Measurements from ENCODE around the gene MAP2.

MAP2 gene

GRCh38 chr2:209529579-209529978, 105.7 kb downstream of the MAP2 start:
- DNase-seq (ENCODE audit: low spot score), result no peak

GRCh38 chr2:209532321-209532720, 108.5 kb downstream of the MAP2 start:
- DNase-seq (ENCODE audit: low spot score), result no peak

DNA sequence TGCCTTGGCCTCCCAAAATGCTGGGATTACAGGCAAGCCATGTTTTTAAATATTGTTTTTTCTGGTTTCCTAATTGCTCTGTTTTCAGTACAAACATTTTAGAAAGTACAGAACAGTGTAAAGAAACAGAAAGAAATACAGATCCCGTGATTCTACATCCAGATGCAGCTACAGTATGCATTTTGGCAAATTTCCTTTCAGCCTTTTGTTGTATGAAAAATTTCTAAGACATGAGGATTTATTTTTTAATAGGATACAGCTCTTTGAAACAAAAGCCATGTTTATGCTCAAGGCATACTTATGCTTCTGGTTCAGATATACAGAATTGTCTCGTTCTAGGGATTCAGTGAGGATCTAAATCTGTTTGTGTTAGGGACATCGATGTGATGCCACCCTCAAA, 109.5 kb downstream of the MAP2 start:
- no peak for DNase-seq (ENCODE audit: low spot score)

DNA sequence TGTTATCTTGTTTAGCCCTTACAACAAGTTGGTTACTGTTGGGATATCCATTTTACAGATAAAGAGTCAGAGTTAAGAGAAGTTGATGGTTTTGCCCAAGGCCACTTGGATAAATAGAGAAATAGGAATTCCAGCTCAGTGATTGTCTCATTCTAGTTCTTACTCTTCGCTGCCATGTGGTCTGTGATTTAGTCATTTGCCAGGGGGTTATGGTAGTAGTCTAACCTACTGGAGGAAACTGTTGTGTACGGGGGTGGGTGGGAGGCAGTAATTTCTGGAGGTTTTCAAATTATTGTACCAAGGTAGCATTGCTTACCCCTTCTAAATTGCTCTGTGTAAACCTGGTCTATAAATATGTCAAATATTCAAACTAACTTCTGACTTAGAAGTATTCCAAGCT, 110.4 kb downstream of the MAP2 start:
- DNase-seq (ENCODE audit: low spot score), result no peak

DNA sequence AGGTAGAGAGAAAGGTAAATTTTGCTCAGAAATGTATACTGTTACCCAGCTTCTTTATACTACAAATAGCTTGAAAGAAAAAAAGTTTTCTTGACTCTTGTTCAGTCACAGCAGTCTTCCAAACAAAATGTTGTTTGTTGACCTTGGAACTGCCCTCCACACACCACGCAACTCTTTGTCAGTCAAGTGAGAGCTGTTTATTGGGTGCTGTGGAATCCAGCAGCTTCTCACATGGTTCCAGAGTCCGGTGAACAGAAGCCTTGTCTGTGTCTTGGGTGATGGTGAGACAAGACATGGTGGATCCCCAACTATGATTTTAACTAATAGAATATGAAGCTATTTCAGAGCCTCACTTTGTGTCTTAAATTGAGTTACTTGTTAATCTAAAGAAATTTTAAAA, 112.5 kb downstream of the MAP2 start:
- DNase-seq (ENCODE audit: low spot score), result no peak

DNA sequence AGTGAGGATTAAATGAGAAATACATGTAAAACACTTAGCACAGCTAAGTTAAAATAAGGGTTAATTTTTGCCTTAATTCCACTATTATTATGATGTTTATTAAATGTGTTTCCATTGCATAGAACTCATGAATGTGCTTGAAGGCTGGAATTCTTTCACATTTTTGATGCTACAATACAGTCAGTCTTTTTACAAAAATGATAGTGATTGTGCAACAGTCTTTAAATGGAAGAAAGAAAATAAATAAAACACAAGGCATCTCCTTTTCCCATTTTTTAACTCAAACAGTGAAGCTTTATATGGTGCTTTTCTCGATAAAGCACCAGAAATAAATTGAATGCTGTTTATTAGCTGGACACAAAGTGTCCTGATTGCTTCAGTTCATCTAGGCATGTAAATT, 123.9 kb downstream of the MAP2 start:
- DNase-seq (ENCODE audit: low spot score), result no peak

GRCh38 chr2:209549589-209549988, 125.7 kb downstream of the MAP2 start:
- DNase-seq (ENCODE audit: low spot score), result no peak

DNA sequence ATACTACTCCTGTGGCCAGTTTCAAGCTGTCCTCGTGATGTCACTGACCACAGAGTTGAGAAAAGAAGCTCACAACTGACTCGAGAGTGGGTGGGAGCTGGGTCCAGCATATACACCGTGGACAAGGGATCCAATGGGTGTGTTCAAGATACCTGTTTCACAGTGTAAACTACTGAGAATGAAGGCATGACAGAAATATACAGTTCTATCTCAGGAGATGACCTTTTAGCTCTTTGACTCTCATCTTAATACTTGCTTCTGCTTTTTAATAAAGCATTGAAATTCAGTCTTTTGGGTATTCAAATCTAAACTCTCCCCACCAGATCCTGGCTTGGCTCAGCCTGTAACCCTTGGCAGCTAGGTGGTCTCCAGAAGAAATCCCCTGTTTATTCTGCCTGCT, 130.1 kb downstream of the MAP2 start:
- DNase-seq (ENCODE audit: low spot score), result no peak

GRCh38 chr2:209556354-209556961, 132.6 kb downstream of the MAP2 start:
- peak; percentile 43 for DNase-seq (ENCODE audit: low spot score)

GRCh38 chr2:209560911-209561310, 137.1 kb downstream of the MAP2 start:
- no peak for DNase-seq (ENCODE audit: low spot score)

DNA sequence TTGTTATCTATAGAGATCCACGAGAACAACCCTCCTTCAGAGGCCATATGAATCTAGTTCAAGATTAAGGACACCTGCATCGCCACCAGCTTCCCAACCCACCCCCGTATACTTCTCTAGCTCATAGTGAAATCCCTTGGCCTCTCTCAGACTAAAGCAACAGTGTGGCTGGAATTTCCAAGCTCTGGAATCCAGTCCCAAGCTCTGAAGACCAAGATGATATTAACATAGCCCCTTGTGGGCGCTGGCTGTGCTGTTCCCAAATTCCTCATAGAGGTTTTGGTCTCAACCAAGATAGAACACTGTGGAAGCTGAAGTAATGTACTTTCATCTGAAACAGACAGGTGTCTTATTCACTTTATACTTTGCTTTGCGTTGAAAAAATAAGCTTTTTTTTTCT, 139.6 kb downstream of the MAP2 start:
- no peak for DNase-seq (ENCODE audit: low spot score)

GRCh38 chr2:209564816-209565215, 141.0 kb downstream of the MAP2 start:
- DNase-seq (ENCODE audit: low spot score), result no peak

DNA sequence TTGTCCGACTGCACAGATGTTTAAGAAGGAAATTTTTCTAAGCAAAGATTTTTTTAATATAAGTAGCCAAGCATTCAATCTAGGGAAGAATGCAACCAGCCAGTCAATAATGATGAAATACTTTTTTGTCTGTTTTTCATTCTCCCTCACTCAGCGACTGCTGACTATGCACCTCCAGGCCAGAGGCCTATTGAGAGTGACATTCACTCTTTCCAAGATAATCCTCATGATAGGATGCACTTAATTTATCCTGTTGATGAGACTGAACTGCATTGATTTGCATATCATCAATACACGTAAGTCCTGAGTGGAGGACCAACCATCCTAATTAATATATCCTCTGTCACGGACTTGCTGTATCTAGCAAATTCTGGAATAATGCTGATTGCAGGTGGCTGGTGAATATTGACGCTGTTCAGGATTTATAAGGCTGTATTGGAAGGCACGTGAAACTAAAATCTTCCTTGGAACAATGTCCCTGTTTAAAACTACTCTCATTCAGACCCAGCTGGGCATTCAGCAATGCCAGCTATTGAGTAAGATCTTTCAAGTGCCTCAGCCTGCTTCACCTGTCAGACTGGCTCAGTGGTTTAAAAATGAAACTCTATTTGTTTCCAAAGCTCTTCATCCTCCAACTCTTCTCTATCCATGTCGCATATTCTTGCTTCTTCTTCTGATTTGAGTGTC, 142.2 kb downstream of the MAP2 start:
- no peak for DNase-seq (ENCODE audit: low spot score)

DNA sequence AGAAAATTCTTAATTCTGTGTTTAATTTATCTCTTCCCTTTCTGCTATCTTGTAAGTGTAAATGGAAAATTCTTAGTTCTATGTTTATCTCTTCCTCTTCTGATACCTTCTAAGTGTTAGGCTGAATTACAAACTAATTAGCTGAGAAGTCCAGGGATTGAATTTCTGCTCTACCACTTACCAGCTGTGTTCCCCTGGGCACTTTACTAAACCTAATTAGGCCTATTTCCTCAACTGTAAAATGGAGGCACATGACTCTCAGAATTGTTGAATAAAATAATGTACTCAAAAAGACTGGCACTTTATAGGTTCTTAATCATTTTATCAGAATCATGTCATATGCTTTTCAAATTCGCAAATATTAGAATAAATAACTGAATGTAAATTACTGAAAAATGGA, 146.3 kb downstream of the MAP2 start:
- DNase-seq (ENCODE audit: low spot score), result no peak

- no peak for DNase-seq (ENCODE audit: low spot score)
Measured at GRCh38 chr2:209574515-209574914, 150.7 kb downstream of the MAP2 start.

DNA sequence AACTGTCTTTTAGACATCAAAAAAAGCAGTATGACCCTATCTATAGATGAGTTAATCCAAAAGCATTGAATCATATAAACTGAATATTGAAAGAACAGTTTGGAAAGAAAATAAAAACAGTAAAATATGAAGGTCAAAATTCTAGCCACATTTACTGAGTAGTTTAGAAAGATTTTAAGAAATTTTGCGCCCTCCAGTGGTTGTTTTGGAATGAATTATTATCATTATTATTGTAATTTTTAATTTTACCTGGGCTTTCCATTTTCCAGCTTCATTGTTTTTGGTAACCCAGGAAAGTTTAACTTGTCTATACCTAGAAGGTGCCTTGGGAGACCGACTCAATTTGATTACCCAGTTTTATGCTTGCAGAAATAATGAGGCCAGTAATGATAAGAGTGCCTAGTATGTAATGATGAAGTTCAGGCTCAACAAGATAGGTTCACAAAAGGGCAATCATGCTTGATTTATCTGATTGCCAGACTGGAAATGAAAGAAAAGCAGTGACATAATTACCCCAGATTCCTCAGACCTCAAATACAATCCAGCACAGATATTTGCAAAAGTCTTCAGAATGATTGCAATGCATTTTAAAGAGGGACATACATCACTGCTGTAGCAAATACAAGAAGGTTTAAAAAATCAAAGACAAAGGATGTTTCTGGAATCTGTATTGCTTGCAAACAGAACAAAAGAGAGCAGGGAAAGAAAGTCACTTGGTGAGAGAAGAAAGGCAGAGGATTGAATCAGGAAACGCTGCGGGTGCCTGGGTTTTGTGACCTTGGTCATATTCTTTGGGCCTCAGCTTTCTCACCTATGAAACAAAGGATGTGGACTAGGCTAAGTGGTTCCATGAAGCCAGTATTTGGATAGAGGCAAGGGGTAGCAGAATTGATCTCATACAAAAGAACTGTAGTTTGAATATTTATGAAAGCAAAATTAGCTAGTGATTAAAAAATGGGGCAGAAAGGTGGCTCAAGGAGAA, 153.8 kb downstream of the MAP2 start:
- peak; percentile 12 for DNase-seq (ENCODE audit: low spot score)

DNA sequence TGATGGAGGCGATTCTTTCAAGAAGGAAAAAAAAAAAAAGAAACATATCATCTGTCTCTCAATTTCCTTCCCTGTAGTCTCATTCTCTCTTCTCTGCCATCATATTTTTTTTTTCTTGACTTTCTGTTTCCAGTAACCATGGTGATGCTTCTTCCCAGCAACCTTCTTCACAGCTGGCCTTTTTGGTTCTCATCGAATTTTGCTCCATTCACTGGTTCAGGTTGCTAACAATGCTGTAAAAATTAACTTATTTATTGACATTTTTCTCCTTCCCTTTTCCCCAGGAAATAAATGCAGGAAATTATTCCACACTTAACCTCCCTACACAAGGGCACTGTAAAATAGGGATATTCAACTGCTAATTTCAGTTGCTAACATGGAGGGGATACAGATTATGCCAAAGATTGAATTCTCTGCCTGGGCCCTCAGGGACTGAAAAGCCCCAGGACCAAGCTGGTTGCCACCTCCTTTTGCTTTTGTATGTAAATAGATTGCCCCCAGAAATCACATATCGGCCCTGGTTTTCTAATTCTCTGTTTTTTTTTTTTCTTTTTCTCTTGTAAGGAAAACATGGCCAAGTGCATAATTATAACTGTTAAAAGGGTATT, 154.7 kb downstream of the MAP2 start:
- DNase-seq (ENCODE audit: low spot score), result no peak

DNA sequence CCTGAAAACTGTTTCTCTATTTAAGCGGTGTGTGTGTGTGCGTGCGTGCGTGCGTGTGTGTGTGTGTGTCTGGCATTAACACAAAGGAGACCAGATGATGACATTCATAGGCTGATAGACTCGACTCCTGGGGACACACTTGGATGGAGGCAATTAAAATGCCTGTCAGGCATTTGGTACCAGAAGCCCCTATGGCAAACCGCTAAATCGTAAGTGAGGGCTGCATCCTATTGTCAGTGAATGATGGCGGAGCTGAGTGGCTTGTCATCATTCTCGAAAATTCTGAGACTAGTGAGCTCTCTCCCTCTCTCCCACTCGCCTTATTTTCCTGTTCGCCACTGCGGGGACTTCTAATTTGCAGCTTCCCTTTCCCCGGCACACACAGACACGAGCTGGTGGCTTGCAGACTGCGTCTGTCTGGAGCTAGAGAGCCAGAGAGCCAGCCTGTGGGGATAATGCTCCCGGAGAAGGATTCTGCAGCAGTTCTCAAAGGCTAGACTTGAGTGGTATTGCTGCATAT, 155.4 kb downstream of the MAP2 start:
- DNase-seq (ENCODE audit: low spot score), result no peak

GRCh38 chr2:209581040-209581439, 157.2 kb downstream of the MAP2 start:
- no peak for DNase-seq (ENCODE audit: low spot score)

DNA sequence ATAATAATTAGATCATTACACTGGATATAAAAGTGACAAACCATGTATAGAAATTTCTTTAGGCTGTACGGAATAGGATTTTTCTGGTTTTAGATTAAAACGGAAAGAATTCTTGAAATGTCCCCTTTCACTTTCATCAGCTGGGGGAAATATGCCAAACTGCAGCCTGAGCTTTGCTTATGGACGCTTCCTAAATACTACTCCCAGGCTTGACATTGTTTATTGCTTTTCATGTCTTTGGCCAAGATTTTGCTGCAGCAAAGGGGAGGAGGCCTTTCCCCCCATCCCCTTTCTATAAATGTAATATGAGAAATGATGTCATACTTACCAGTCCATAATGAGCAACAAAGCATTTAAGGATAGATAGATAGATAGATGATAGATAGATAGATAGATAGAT, 158.4 kb downstream of the MAP2 start:
- no peak for DNase-seq (ENCODE audit: low spot score)

GRCh38 chr2:209584472-209584871, 160.6 kb downstream of the MAP2 start:
- DNase-seq (ENCODE audit: low spot score), result no peak

GRCh38 chr2:209584915-209585314, 161.1 kb downstream of the MAP2 start:
- no peak for DNase-seq (ENCODE audit: low spot score)
